ENCODE results near the gene PTPRM. TPM values are rescaled to one million over a fixed set of nuclear protein-coding genes. Genes with fewer than 3 reads are reported as not detected.

The PTPRM gene
- total and polyA plus RNA-seq, 2 experiments from 2014 or later: 30.9 to 62.8 TPM

DNA sequence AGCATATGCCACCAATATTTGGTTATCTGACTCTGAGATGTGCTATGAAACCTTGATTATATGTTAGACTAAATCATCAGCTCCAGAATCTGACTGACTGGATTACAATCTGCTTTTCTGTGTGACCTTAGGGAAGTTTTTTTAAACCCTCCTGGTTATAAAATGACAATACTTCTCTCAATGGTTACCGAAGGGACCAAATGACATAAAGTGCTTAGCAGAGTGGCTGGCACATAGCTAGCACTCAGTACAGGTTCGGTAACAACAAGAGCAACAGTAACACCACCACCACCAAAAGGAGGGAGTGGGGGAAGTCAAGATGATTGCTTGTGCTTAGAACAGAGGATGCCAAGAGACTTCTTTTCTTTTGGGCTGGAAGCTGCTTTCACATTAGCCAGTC lies 306.2 kb downstream of the PTPRM start:
- Histone ChIP-seq H3K36me3 (ENCODE audit: low read depth) (no peaks in the 10 kb centered on the region), H2AFZ (no peak overlapping the region), H3K9me2 (ENCODE audit: insufficient read depth) (no peaks in the 10 kb centered on the region), H3K9me3 (ENCODE audit: low read depth) (no peaks in the 10 kb centered on the region), H3K9ac (no peak overlapping the region), H4K20me1 (ENCODE audit: insufficient read depth) (no peaks in the 10 kb centered on the region), H3K27ac (no peak overlapping the region), H3K4me2 (ENCODE audit: unreplicated experiment) (no peak overlapping the region), H3K4me1 (ENCODE audit: insufficient read depth) (peaks cover 17% of the 10 kb centered on the region), H3K4me3 (no peak overlapping the region), H3K79me2 (ENCODE audit: insufficient read depth) (no peaks in the 10 kb centered on the region; the same call in 1 of the 2 replicates), H3K27me3 (replicated peaks; ENCODE audit: insufficient read depth) (no peaks in the 10 kb centered on the region), H3F3A (ENCODE audit: insufficient read depth) (no peaks in the 10 kb centered on the region)
- no peak for DNase-seq
- WGBS, 2 experiments (ENCODE audit: low coverage in 1 of 2, low lambda C conversion rate in 2 of 2, missing lambda C conversion rate in 2 of 2): 71 to 74% methylated on average over 2 of the region's 2 CpGs
- in situ Hi-C loops (cut with MboI): no loop called here
- TF ChIP-seq EZH2phosphoT487 (IDR thresholded peaks at IDR 0.05; ENCODE audit: insufficient read depth, low read depth): no peak

DNA sequence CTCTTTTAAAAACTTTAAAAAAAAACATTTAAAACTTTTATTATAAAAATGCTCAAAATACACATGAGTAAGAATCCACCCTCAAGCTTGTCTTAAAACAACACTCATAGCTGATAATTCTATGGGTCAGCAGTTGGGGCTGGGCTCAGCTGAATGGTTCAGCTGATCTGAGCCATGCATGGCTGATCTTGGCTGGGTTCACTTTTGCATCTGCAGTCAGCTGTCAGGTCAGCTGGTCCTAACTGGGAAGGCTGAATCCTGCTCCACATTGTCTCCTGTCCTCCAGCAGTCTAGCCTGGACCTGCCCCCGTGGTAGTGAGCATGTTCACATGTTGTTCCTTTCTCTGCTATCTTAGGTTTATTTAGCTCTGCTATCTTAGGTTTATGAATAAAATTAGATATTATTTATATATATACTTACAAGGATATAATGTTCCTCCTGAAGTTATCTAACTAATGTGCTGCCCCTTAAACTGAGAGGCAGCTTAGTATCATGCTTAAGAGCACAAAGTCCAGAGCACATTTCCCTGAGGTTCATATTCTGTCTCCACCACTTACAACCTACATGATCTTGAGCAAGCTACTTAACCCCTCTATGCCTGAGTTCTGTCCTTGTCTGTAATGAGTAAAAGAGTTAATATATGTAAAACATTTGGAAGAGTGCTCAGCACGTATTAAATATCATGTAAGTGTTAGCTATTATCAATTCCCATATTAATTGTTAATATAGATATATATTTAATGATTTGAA lies 309.4 kb downstream of the PTPRM start:
- no peak overlapping the region for H3K9ac ChIP-seq
- no peak overlapping the region for H3K4me2 ChIP-seq (ENCODE audit: unreplicated experiment)
- peaks cover 16% of the 10 kb centered on the region for H3K4me1 ChIP-seq (ENCODE audit: insufficient read depth)
- no peaks in the 10 kb centered on the region for H3K36me3 ChIP-seq (ENCODE audit: low read depth)
- H3K79me2 ChIP-seq (ENCODE audit: insufficient read depth): peaks cover 4% of the 10 kb centered on the region; the same call in 1 of the 2 replicates
- H3K27ac ChIP-seq: no peak overlapping the region
- H3K4me3 ChIP-seq: no peak overlapping the region
- no peaks in the 10 kb centered on the region for H3K9me3 ChIP-seq (ENCODE audit: low read depth)
- TF ChIP-seq EZH2phosphoT487 (IDR thresholded peaks at IDR 0.05; ENCODE audit: insufficient read depth, low read depth): no peak
- TF ChIP-seq EZH2 (IDR thresholded peaks at IDR 0.05; ENCODE audit: insufficient read depth, poor library complexity, severe bottlenecking): no peak
- H4K20me1 ChIP-seq (ENCODE audit: insufficient read depth): no peaks in the 10 kb centered on the region
- in situ Hi-C loops (cut with MboI): no loop called here
- WGBS, 2 experiments (ENCODE audit: low coverage in 1 of 2, low lambda C conversion rate in 2 of 2, missing lambda C conversion rate in 2 of 2): 95 to 98% methylated on average over 2 of the region's 2 CpGs
- no peaks in the 10 kb centered on the region for H3F3A ChIP-seq (ENCODE audit: insufficient read depth)
- no peak for DNase-seq
- no peaks in the 10 kb centered on the region for H3K27me3 ChIP-seq (replicated peaks; ENCODE audit: insufficient read depth)
- no peak overlapping the region for H2AFZ ChIP-seq
- no peaks in the 10 kb centered on the region for H3K9me2 ChIP-seq (ENCODE audit: insufficient read depth)

DNA sequence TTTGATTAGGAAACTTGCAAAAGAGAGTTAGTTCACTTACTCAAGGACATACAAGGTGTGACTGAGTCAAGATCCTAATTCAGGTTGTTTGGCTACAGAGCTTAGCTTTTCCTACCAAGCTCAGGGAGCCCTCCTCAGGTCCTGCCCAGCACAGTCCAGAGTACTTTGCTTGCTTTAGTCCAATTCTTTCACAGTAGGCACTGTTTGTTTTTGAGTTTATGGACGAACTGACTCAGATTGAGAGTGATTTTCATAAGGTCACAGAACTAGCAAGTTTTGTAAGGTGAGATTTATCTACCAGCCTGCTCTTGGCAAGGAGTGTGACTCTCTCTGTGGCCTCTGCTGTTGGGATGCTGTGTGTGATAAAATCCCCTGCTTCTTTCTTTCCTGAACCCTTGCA lies 310.5 kb downstream of the PTPRM start:
- Histone ChIP-seq H3K36me3 (ENCODE audit: low read depth) (no peaks in the 10 kb centered on the region), H3F3A (ENCODE audit: insufficient read depth) (no peaks in the 10 kb centered on the region), H3K9me2 (ENCODE audit: insufficient read depth) (no peaks in the 10 kb centered on the region), H3K27ac (no peak overlapping the region), H2AFZ (no peak overlapping the region), H3K9ac (no peak overlapping the region), H3K4me3 (no peak overlapping the region), H3K4me1 (ENCODE audit: insufficient read depth) (peaks cover 7% of the 10 kb centered on the region), H3K27me3 (replicated peaks; ENCODE audit: insufficient read depth) (no peaks in the 10 kb centered on the region), H4K20me1 (ENCODE audit: insufficient read depth) (no peaks in the 10 kb centered on the region), H3K79me2 (ENCODE audit: insufficient read depth) (peaks cover 4% of the 10 kb centered on the region; the same call in 1 of the 2 replicates), H3K4me2 (ENCODE audit: unreplicated experiment) (no peak overlapping the region), H3K9me3 (ENCODE audit: low read depth) (no peaks in the 10 kb centered on the region)
- 92% methylated on average over 1 of the region's 1 CpG for WGBS, 2 experiments (ENCODE audit: low coverage in 1 of 2, low lambda C conversion rate in 2 of 2, missing lambda C conversion rate in 2 of 2)
- in situ Hi-C loops (cut with MboI): no loop called here
- no peak for DNase-seq
- TF ChIP-seq EZH2 (IDR thresholded peaks at IDR 0.05; ENCODE audit: insufficient read depth, poor library complexity, severe bottlenecking) (no peak), EZH2phosphoT487 (IDR thresholded peaks at IDR 0.05; ENCODE audit: insufficient read depth, low read depth) (no peak)

DNA sequence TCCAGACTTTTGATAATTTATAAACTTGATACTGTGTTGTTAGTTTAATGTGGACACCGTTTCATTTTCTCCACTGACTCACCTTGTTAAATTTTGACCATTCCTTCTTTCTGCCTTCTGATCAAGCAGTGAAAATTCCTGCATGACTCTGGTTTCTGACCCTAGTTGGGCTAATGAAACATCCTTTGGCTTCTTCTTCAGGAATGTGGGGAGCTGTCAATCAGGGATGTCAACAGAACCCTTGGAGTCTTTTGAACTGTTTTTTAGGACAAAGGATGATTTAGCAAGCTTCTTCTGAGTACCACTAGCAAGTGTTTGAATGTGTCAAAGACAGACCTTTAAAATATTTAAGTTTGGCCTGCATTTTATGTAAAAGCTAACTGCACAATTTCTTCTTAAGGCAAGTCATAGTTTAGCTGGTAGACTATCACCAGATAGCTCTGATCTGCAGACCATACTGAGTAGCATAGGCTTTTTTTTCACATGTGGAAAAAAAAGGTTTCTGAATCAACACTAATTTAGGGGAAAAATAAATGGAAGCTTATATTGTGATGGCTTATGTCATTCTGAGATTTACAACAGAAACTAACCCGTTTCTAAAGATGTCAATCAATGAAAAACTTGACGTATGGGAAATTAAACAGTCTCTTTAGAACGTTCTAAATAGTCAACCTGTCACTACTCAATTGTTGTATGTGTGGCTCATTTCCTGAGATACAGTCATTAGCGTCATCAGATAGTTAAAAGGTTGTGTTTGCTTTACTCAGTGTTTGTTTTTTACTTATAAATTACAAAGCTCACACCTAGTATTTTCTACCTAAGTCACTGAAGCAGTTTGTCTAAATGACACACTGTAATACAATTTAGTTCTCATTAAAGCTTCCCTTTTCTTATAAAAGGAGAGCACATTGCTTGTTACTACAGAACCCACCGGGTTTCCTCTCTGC lies 311.4 kb downstream of the PTPRM start:
- H3F3A ChIP-seq (ENCODE audit: insufficient read depth): no peaks in the 10 kb centered on the region
- no peaks in the 10 kb centered on the region for H3K9me3 ChIP-seq (ENCODE audit: low read depth)
- H3K4me3 ChIP-seq: no peak overlapping the region
- no peaks in the 10 kb centered on the region for H3K36me3 ChIP-seq (ENCODE audit: low read depth)
- no peak for TF ChIP-seq EZH2phosphoT487 (IDR thresholded peaks at IDR 0.05; ENCODE audit: insufficient read depth, low read depth)
- TF ChIP-seq EZH2 (IDR thresholded peaks at IDR 0.05; ENCODE audit: insufficient read depth, poor library complexity, severe bottlenecking): no peak
- H3K4me1 ChIP-seq (ENCODE audit: insufficient read depth): no peaks in the 10 kb centered on the region
- WGBS, 2 experiments (ENCODE audit: low coverage in 1 of 2, low lambda C conversion rate in 2 of 2, missing lambda C conversion rate in 2 of 2): 91 to 93% methylated on average over 6 of the region's 6 CpGs
- no peaks in the 10 kb centered on the region for H4K20me1 ChIP-seq (ENCODE audit: insufficient read depth)
- no peak for DNase-seq
- peaks cover 4% of the 10 kb centered on the region; the same call in 1 of the 2 replicates for H3K79me2 ChIP-seq (ENCODE audit: insufficient read depth)
- no peak overlapping the region for H2AFZ ChIP-seq
- in situ Hi-C loops (cut with MboI): no loop called here
- H3K9me2 ChIP-seq (ENCODE audit: insufficient read depth): no peaks in the 10 kb centered on the region
- H3K9ac ChIP-seq: no peak overlapping the region
- no peak overlapping the region for H3K4me2 ChIP-seq (ENCODE audit: unreplicated experiment)
- no peak overlapping the region for H3K27ac ChIP-seq
- no peaks in the 10 kb centered on the region for H3K27me3 ChIP-seq (replicated peaks; ENCODE audit: insufficient read depth)
